ENCODE data around the gene CLIP2. TPM values are rescaled to one million over a fixed set of nuclear protein-coding genes. Genes with fewer than 3 reads are reported as not detected.
A peak's percentile ranks its signal among the peaks of the same experiment; 100 is the strongest.

The CLIP2 gene
- total and polyA plus RNA-seq, 2 of the 8 experiments (the other 6 are each of a cell fraction or from before 2014, with no cell fraction given) = 8.3 to 41.5 TPM

DNA sequence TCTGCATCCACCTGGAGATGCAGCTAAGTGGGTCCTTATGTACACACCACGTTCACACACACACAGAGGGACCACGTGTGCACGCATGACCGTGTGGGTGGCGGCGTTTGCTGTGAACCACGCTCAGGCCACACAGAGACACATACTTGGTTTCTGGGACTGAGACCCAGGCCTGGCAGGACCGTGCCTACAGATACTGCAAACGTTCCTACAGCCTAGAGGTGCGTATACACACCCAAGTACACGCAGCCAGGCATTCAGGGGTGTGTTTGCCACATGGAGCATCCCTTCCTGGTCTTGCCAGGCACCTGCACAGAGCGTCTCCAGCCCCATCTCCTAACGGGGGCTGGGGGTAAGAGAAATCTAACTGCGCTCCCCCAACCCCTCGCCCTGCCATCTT is 115.5 kb downstream of the CLIP2 start:
- H2BK5ac ChIP-seq (ENCODE audit: low read depth, low read length) = peak overlapping the region; percentile 54
- no peaks in the 10 kb centered on the region for H3K23me2 ChIP-seq (ENCODE audit: low read depth, low read length)
- POLR2A ChIA-PET (ENCODE audit: partially characterized antibody) = interaction anchor here (1.1 to 1.3 kb wide), 5 partner anchors 13 to 198 kb away, joined by 3 to 8 read pairs (median 3); no protein-coding TSS in a partner anchor
- no peak overlapping the region for H3K27ac ChIP-seq (ENCODE audit: low read depth, low read length)
- no peak overlapping the region for H3K4me2 ChIP-seq (ENCODE audit: insufficient read depth in 1 of 2, low read depth in 2 of 2, low read length in 2 of 2)
- H2AFZ ChIP-seq (ENCODE audit: low read length) = no peak overlapping the region
- WGBS, 2 experiments (ENCODE audit: extremely low coverage in 1 of 2, insufficient coverage in 1 of 2, insufficient read length in 1 of 2, insufficient replicate concordance in 2 of 2, low coverage in 1 of 2, low lambda C conversion rate in 2 of 2, missing lambda C conversion rate in 1 of 2) = 89% methylated on average over 14 of the region's 15 CpGs; no CpG with 5 or more reads in 1 of the 2 experiments
- FAIRE-seq = no peak
- CTCF ChIA-PET (ENCODE audit: partially characterized antibody) = interaction anchor here (0.6 to 4.8 kb wide), 41 partner anchors 8 to 469 kb away, joined by 3 to 44 read pairs (median 5); no protein-coding TSS in a partner anchor
- no peaks in the 10 kb centered on the region for H3K27me3 ChIP-seq (replicated peaks in 1 of 4; ENCODE audit: control insufficient read depth in 3 of 4, extremely low read depth in 1 of 4, insufficient read depth in 3 of 4, low read length in 3 of 4)
- no peaks in the 10 kb centered on the region for H3K9me3 ChIP-seq (ENCODE audit: insufficient read depth in 2 of 2, low read depth in 1 of 2, low read length in 1 of 2)
- no peak overlapping the region for H3K14ac ChIP-seq (ENCODE audit: insufficient read length)
- 0 out of 2 replicates have a peak overlapping the region, but pooled peaks have one; percentile 28 for H2AK5ac ChIP-seq (ENCODE audit: low read depth, low read length)
- H3K9ac ChIP-seq (replicated peaks in 1 of 4; ENCODE audit: extremely low read depth in 1 of 4, low read depth in 3 of 4, low read length in 3 of 4) = no peak overlapping the region
- H4K5ac ChIP-seq (ENCODE audit: insufficient read length, low read depth, low read length) = no peak overlapping the region
- H2BK15ac ChIP-seq (ENCODE audit: low read length) = peak overlapping the region; percentile 53; the same call in 1 of the 2 replicates
- H4K8ac ChIP-seq (ENCODE audit: extremely low read depth, insufficient read depth, low read length) = no peak overlapping the region; the same call in 1 of the 2 replicates
- H3K4me1 ChIP-seq (replicated peaks in 1 of 4; ENCODE audit: control insufficient read depth in 3 of 4, insufficient read depth in 4 of 4, low read length in 3 of 4) = peaks cover 0 to 5% (median under 1%) of the 10 kb centered on the region in 4 experiments; a peak in 3 of 7 replicates
- H3K79me2 ChIP-seq (ENCODE audit: control insufficient read depth in 1 of 2, insufficient read depth in 2 of 2, low read length in 2 of 2) = no peaks in the 10 kb centered on the region
- no peak for DNase-seq (ENCODE audit: low read depth in 1 of 2, low spot score in 2 of 2)
- peaks cover 0 to 16% (median 4%) of the 10 kb centered on the region in 4 experiments; a peak in 4 of 8 replicates for H3K36me3 ChIP-seq (ENCODE audit: control insufficient read depth in 2 of 4, insufficient read depth in 4 of 4, low read length in 3 of 4)
- H3K23ac ChIP-seq (ENCODE audit: insufficient read length) = no peak overlapping the region
- H3K4me3 ChIP-seq (ENCODE audit: extremely low read depth in 1 of 4, insufficient read depth in 2 of 4, low read depth in 3 of 4, low read length in 4 of 4) = no peak overlapping the region
- H2BK12ac ChIP-seq (ENCODE audit: low read depth, low read length) = no peak overlapping the region
- H3K4ac ChIP-seq (replicated peaks; ENCODE audit: insufficient read length, low read depth, low read length) = no peak overlapping the region
- no peak overlapping the region for H4K91ac ChIP-seq (replicated peaks; ENCODE audit: insufficient read length, low read length)
- no peak overlapping the region for H3K56ac ChIP-seq (replicated peaks; ENCODE audit: insufficient read length, low read depth, low read length)
- H3K18ac ChIP-seq (ENCODE audit: extremely low read depth, low read length) = no peak overlapping the region
- no peak overlapping the region for H2BK20ac ChIP-seq (ENCODE audit: low read length)
- no peaks in the 10 kb centered on the region for H3K79me1 ChIP-seq (ENCODE audit: low read depth, low read length)
- H2BK120ac ChIP-seq (replicated peaks; ENCODE audit: low read depth, low read length) = no peak overlapping the region
- H4K20me1 ChIP-seq (replicated peaks in 1 of 2; ENCODE audit: control insufficient read depth in 1 of 2, insufficient read depth in 2 of 2, low read length in 2 of 2) = no peaks in the 10 kb centered on the region
- no peak for TF ChIP-seq KDM1A (IDR thresholded peaks at IDR 0.05; ENCODE audit: borderline replicate concordance, low read length)
- TF ChIP-seq CHD1 (IDR thresholded peaks at IDR 0.05; ENCODE audit: low read depth, low read length) = no peak
- no peak for TF ChIP-seq RNF2 (IDR thresholded peaks at IDR 0.05; ENCODE audit: borderline replicate concordance, low read depth, low read length, missing control alignments, poor library complexity, severe bottlenecking)
